ENCODE measurements around the gene AGER.
"Not testable (repeated sequence)": the region's sequence is repeated elsewhere in the genome, so short reads cannot be mapped to it uniquely, and the experiment has no call there.

The AGER gene

DNA sequence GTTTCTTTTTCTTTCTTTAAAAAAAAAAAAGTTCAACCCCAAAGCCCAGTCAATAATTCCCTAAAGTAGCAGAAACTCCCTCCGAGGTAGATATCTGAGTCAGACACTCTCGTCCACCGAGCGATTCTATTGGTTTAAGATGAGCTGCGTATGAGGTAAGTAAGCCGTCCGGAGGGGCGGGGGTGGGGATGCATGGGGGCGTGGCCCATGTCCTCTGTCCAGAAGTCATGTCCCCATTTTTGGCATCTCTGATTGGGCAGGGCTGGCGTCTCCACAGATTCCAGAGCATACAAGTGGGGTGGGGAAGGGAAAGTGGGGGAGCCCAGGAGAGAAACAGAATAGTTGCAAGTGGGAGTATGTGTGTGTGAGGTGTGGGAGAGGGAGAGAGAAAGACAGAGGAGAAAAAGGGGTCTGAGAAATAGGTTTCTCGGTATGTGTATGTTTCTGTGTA, 1.7 kb upstream of the AGER start:
- DNase-seq: not testable (repeated sequence)

DNA sequence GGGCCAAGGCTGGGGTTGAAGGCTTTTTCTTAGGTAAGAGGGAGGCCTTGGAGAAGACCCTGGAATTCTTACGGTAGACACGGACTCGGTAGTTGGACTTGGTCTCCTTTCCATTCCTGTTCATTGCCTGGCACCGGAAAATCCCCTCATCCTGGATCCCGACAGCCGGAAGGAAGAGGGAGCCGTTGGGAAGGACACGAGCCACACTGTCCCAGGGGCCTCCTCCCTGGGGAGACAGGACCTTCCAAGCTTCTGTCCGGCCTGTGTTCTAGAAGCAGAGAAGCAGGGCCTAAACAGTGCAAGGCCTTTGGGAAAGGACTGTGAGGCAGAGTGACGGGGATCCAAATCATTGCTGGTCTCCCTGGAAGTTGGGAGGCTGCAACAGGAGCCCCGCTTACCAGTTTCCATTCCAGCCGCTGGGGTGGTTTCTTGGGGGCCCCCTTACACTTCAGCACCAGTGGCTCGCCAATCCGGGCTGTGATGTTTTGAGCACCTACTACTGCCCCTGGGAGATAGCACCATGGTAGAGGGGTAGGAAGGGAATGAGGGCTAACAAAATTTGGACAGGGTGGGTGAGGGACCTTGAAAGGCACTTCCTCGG, 470 bp downstream of the AGER start:
- no peak for DNase-seq

DNA sequence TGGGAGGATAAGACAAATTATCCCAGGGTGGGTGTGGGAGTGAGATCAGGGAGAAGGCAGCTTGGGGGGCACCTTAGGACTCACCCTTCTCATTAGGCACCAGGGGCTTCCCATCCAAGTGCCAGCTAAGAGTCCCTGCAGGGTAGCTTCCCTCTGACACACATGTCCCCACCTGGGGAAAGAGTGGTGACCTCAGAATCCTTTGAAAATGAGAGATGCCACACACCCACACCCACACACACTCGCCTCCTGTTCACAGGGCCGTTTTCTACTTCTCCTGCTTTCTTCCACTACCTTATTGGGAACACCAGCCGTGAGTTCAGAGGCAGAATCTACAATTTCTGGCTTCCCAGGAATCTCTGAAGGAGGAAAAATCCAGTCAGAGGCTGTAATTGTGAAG, 1.0 kb downstream of the AGER start:
- no peak for DNase-seq

DNA sequence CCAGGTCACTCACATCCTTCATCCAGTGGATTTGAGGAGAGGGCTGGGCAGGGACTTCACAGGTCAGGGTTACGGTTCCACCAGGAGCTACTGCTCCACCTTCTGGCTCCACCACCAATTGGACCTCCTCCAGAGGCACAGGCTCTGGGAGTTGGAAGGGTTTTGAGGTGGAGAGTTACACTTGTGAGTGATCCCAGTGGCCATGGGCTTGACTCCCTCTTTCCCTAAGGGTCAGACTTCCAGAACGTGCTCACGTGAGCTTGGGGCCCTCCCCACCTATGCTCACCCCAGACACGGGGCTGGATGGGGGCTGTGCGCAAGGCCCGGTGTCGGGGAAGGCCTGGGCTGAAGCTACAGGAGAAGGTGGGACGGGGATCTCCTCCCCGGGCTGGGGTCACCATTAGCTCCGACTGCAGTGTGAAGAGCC, 1.5 kb downstream of the AGER start:
- DNase-seq: no peak

DNA sequence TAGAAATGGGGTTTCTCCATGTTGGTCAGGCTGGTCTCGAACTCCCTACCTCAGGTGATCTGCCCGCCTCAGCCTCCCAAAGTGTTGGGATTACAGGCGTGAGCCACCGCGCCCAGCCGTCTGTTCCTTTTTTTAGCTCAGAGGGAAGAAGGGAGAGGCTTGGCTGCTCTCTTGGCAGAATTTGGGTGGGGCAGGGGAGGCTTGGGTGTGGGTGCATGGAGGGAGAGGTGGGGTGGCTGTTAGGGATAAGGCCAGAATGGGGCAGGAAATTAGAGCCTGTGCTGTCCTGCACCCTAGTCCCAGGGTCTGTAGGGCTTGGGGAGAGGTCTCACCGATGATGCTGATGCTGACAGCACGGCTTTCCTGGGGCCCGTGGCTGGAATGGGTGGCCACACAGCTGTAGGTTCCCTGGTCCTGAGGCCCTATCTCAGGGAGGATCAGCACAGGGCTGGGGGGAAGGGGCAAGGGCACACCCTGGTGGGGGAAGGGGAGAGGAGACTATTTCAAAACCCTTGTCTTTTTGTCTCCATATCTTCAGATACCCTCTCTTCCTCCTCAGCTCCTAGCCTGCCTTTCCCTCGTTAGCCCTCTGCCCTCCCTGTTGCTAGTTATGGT, 2.0 kb downstream of the AGER start:
- no peak for DNase-seq

DNA sequence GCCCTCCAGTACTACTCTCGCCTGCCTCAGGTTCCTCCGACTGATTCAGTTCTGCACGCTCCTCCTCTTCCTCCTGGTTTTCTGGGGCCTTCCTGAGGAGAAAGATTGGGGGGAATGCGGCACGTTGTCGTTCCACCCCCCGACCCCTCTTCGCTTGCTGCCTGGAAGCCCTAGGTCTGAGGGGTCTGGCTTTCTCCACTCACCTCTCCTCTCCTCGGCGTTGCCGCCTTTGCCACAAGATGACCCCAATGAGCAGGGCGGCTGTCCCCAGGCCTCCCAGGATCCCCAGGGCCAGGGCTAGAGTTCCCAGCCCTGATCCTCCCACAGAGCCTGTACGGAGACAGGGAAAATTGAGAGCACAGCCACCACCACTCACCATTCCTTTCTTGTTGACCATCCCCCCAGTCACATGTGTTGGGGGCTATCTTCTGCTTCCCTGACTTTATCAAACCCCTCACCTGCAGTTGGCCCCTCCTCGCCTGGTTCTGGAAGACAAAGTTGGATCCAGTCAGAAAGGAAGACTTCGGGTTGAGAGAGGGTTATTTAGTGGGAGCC, 2.8 kb downstream of the AGER start:
- DNase-seq: no peak

DNA sequence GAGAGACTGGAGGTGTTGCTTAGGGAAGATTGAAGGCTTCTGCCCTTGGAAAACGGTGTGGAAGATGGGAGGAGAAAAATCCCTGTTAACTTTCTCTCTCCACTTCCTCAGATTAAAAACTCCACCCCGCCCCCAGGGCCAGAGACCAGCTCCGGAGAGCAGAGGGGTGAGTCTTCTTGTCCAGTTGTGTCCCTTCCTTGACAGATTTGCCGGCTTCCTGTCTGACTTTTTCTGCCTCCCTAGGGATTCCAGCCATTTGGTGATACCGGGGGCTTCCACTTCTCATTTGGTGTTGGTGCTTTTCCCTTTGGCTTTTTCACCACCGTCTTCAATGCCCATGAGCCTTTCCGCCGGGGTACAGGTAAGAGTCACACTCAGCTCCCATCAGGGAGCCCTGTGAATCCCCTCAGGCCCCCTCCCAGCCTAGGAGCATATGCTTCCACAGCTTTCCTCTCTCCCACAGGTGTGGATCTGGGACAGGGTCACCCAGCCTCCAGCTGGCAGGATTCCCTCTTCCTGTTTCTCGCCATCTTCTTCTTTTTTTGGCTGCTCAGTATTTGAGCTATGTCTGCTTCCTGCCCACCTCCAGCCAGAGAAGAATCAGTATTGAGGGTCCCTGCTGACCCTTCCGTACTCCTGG, 4.2 kb downstream of the AGER start:
- no peak for DNase-seq

DNA sequence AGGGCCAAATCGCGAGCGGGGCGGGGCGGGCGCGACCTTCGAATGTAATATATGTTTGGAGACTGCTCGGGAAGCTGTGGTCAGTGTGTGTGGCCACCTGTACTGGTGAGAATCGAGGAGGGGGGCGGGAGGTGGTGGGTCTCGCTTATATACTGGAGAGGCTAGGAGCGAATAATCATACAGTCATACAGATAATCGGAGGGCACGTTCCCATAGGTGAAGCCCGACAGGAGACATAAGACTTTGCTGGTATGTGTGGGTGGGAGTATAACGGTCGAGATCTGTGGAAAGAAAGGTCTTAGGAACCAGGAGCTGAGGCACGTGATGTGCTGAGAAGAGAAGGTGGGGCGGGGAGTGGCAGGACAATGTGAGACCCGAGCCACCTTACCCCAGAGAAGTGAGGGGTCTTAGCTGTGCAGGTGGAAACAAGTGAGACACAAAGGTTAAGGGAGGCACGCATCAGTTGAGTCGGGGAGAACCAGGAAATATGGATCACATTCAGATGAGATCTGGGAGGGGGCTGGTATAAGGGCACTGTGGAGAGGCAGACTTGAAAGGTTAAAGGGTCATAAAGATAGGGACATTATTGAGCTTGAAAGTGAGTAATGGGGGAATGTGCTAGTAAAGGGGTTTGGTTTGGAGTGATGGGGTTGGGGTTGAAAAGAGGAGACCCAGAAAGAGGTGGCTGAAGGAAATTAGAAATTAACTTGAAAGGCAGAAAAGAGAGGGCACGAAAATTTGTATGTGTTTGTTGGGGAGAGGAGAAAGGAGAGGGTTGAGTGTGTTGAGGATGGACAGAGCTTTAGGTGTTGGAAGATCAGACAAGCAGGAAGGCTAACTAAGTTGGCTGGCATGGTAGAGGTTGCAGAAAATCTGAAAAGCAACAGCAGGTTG, 5.3 kb downstream of the AGER start:
- DNase-seq: no peak

DNA sequence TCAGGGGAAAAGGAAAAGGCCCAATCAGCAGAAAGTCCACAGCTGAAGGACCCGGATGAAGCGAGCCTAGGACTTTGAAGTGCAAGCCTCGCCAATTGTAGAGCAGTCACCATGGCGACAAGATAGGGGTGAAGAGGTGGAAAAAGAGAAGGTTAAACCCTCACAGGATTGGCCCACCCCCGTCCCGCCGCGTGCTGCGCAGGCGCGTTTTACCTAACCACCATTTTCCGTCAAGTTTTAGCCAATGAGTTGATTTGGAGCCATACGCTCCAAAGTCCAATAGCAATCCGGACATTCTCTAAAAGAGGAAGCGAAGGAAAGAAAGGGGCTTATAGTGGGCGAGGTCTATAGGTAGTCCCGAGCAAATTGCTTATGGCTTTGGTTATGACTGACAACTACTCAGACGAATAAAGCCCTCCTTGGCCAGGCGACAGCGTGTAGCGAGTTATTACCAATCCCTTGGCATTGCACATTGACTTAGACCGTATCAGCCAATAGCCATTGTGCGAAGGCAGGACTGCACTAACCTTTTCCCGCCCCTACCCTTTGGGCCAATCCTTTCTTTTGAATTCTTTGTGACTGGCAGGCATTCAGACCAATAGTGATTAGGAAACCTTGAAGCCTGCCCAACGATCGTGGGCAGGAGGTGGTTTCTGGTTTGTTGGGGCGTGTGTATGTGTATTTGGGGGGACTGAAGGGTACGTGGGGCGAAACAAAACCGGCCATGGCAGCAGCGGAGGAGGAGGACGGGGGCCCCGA, 6.1 kb downstream of the AGER start, which contains the start of gene RNF5:
TSS of gene RNF5 (plus strand) at position 618 of the 759 bp plus-strand sequence. CDS start at position 725, 107 bp downstream.
- peak; percentile 87 for DNase-seq

DNA sequence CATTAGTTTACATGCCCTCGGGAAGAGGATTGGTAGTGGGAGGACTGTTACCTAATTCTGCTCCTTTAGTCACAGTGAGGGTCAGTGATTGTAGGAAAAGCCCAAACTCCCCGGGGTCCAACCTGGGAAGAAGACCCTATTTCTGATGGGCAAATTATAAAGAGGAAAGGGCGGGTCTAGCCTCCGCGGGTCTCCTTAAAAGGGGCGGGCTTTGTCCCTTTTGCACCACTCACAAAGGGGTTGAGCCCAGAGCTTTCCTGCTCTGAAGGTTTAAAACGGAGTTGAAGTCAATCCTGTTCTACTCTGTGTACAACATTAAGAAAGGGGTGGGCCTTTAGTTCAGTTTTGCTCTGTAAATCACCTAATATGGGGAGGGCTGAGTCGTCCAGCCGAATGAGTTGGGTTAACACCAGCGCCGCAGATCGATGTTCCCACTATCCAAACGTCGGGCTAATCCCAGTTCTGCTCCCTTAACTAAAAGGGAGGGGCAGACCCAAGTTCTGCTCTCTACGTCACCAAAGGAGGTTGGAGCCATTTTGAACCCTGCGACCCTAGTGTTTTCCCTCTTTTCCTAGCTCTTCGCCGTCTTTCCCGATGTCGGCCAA, 6.8 kb downstream of the AGER start:
- DNase-seq: no peak

DNA sequence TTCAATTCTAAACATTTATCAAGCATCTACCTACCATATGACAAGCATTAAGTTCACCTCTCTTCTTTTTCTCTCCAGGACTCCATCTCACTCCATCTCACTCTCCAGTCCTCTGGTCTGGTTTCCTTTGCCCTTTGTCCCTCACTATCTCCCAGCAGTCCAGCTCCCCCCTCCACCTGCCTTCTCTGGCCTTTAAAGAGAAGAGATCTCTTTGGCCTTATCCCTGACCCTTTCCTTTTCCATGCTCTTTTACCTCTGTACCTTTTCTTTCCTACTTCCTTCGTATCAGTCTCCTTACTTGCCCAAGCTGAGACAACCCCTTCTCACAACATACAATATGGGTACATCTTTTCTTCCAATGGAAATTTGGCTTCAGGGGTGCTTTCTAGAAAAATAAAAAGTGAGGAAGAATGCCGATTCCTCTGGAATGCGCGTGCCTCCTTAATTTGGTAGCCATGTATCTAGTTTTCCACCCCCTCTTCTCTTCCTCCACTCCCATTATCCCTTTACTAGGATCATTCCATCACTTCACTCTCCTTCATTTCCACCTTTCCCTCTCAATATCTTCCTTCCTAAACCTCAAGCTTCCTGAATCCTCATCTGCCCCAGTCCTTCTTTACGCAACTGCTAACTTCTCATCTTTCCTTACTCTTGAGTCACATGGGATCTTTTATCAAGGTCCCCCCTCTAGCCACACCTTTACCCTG, 7.4 kb downstream of the AGER start:
- no peak for DNase-seq

DNA sequence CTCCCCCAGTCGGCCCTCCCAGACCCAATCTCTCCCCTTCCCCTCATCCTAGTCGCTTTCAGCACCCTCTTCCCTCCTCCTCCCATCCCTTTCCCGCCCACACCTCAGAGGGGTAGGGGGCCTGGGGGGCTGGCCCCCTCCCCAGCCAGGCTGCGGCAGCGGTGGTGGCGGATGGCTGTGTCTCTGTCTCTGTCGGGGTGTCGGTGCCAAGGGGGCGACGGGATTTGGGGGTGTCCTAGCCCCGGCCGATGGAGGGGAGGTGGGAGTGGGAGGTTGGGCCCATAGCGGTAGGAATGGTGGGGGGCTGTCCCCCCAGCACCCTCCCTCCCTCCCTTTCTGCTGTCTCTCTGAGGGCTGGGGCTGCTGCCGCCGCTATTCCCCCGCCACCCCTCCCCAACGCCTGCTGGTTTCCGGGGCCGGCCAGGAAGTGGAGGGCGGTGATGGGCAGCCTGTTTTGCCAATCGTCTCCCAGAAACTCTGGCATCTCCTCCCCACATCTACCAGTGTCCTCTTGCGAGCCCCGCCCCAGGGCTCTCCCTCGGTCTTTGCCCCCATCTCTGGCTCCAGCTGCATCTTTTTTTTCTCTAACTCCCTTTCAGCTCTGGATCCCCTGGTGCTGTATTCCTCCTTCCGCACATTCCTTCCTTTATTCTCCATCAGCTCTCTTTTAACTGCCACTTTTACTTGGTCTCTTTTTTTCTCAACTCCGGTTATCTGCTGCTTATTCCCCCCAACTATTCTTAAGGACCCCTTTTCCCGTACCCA, 8.2 kb downstream of the AGER start, which contains the start of gene AGPAT1:
TSS of gene AGPAT1 (minus strand) at position 374 of the 765 bp plus-strand sequence. CDS start 4,588 bp downstream, outside the sequence.
- DNase-seq: peak; percentile 92

DNA sequence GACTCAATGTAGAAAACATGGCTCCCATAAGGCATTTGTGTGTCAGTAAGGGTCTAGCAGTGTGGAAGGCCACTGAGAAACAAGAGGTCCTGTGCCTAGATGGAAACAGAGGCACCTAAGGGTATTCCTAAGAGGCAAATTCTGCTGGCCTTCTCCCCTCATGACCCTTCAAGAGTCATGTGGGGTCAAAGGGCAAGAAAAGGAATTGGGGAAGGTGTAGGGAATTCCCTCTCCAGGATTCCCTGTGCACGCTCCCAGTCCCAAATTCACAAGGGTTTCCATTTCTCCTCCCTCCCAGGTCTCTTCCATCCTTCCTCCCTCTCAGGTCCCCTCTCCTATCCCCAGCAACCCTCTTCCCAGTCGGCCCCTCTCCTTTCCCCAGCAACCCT, 8.7 kb downstream of the AGER start:
- no peak for DNase-seq

DNA sequence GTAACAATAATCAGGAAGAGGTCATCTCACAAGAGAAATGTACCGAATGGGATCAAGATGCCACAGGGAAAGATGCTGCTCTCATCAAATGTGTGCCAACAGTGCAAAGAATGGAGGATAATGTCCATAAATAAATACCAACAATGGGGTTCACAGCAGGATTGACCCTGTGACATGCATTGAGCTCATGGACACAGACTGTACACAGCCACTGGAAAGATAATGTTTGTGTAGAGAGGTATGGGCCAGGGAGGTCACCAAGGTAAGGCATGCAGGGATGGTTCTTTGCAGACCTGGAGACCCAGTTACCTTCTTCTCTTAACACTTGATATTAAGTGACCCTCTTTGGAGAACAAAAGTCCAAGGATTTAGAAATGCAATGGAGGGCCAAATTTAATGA, 9.6 kb downstream of the AGER start:
- DNase-seq: no peak

DNA sequence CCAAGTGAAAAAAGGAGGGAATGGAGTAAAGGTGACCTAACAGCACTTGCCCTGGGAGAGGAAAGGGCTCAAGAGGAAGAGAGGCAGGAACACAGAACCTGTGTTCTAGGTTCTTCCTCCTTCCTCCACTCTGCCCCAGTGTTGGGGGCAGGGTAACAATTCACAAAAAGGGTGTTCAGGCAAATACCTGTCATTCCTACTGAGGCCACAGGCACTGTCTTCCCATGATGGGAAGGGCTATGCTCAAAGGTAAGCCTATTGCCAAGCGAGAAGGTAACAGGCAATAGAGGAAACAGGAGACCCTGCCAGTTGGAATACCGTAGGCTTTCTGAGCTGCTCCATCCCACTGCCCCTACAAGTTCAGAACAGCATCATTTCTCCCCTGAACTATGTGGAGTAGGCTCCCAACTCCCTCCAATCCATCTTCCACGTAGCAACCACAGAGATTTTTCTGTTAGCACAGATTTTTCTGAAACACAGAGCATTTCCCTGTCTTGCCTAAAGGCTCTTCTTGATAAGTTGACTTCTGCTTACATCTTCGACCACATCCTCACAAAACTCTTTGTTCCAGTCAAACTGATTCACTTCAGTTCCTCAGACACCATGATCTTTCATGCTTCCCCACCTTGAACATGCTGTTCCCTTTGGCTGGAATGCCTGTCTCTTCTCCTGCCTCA, 10.9 kb downstream of the AGER start:
- no peak for DNase-seq

DNA sequence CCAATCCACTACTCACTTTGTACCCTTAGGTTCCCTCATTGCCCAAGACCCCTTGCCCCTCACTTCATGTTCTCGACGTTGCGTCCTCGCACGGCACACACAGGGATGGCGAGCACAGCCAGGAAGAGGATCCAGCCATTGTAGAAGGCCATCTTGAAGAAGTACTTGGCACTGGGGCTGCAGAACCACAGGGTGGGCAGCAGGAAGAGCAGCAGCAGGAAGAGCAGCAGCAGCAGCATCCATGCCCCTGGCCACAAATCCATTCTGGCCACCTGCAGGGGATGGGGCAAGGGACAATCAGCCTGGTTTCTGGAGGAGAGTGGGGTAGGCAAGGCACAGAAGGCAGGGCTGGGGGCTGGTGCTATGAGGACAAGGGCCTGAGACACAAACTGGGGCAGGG, 12.8 kb downstream of the AGER start:
- no peak for DNase-seq

DNA sequence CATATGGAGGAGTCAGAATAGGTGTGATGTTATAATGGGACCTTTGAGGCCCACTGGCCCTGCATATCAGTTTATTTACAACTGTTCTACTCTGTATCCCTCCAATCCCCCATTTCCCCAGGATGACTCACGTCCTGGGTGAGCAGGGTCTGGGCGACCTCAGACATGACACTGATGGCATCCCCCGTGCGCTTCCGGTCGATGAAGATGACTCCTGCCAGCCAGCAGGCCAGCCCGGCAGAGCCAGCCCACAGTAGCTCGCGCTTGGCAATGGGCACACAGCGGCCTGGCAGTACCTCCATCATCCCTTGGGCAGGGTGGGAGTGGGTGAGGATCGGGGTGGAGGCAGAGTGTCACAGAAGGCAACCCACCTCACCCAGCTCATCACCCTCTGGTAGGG, 13.8 kb downstream of the AGER start:
- DNase-seq: no peak

DNA sequence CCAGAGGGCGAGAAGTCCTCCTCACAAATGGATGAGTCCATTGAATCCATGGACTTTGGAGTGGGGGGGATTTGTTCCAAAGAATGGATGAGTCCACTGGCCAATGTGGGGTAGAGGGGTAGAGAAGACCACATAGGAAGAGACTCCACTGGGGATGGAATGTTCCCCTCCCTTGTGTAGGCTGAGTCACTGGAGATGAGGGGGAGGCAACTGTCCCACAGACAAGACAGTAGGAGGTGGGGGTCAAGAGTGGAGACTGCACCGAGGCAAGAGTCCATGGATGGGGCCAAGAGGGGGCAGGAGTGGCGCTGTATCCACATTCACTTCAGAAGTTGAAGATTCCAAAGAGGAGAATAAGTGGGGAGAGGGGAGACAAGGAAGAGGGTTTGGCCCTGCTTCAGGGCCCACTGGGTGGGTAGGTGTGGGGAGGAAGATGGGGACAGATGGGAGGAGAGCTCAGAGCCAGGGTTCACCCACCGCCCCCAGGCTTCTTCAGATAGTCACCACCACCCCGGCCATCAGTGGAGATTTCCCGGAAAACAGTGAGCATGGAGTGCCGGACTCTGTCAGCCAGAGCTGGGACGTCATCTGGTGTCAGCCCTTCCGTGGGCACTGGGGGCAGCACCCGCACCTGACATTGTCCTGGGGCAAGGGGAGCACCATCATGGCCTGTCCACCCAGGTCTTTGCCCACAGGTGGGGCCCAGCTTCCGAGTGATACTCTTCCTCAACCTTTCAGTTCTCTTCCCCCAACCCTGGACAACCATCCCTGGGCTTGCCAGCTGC, 15.1 kb downstream of the AGER start:
- DNase-seq: no peak

DNA sequence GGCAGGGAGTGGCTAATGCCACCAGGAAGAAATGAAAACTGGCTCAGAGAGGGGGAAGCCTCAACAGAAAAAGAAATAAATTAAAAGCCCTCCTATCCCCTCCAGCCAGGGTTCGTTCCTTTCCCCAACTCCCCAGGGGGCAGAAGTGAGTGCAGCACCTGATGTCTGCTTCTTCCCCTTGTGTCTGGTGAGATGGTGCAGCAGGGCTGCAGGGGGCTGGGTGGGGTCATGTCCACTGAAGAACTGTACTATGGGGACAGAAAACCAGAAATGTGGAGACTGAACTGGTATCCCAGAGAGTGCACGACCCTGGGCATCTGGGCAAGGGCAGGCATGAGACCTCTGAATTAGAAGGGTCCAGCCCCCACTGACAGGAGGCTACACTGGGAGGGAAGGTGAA, 15.7 kb downstream of the AGER start:
- DNase-seq: no peak

All from activated CD4-positive, alpha-beta T cell treated with anti-CD3 and anti-CD28 coated beads for 1 hour (primary cell).